ENCODE results near the gene OTUD1.

The OTUD1 gene

DNA sequence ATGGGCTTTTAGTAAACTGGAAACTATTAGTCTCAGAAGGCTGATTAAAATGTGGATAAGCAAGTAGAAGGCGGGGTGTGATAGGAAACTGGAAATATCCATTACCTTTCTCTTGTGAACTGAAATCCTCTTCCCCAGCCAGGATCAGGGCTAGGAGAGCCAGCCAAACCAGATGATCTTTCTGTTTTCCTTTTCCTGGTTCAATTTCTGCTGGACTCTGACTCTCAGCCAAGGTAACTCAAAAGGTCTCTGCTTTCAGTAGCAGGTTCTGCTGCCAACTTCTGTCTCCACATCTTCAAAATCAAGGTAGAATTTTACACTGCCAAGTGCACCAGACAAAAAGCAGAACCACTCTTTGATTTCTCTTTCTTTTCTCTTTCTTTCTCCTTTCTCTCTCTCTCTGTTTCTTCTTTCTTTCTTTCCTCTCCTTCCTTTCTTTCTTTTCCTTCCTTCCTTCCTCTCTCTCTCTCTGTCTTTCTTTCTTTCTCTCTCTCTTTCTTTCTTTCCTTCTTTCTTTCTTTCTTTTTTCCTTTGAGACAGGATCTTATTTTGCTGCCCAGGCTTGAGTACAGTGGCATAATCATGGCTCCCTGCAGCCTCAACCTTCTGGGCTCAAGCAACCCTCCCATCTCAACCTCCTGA lies 30.8 kb downstream of the OTUD1 start:
- no peak for DNase-seq

DNA sequence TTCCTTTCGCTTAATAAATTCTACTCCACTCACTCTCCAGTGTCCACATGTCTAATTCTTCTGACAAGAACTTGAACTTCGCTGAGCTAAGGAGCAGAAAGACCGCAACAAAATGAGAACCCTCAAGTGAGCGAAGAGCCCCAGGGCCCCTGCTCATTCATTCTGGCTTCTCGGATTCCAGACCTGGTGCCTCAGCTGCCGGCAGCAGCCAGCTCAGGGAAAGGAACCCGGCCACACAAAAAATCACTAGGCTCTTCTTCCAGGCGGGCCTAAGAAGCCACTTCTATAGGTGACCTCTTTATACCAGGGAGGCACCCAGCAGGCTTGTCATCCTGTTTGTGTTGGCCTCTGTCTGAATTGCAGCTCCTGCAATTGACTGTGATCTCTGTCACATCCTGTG lies 33.3 kb downstream of the OTUD1 start:
- no peak for DNase-seq

DNA sequence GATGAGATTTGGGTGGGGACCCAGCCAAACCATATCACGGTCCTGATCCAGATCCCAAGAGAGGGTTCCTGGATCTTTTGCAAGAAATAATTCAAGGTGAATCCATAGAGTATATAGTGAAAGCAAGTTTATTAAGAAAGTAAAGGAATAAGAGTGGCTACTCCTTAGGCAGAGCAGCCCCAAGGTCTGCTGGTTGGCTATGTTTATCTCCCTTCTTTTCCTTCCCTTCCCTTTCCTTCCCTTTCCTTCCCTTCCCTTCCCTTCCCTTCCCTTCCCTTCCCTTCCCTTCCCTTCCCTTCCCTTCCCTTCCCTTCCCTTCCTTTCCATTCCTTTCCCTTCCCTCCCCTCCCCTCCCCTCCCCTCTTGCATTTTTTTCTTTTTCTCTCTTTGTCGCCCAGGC lies 35.2 kb downstream of the OTUD1 start:
- DNase-seq = no peak

DNA sequence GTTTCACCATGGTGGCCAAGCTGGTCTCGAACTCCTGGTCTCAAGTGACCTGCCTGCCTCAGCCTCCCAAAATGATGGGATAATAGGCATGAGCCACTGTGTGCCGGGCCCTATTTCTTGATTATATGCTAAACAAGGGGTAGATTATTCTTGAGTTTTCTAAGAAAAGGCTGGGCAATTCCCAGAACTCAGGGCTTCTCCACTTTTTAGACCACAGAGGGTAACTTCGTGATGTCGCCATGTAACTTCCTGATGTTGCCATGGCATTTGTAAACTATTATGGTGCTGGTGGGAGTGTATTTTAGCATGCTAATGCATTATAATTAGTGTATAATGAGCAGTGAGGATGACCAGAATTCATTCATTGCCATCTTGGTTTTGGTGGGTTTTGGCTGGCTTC lies 35.8 kb downstream of the OTUD1 start:
- no peak for DNase-seq

DNA sequence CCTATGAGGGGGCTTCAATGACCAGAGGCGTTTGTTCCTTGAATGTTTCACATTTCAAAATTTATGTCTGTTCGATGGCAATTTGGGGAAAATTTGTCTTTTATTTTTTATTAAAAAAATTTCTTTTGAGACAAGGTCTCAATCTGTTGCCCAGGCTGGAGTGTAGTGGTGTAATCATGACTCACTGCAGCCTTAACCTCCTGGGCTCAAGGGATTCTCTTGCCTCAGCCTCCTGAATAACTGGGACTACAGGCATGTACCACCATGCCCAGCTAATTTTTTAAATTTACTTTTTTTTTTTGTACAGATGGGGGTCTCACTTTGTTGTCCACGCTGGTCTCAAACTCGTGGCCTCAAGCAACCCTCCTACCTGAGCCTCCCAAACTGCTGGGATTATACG lies 39.7 kb downstream of the OTUD1 start:
- DNase-seq = no peak

DNA sequence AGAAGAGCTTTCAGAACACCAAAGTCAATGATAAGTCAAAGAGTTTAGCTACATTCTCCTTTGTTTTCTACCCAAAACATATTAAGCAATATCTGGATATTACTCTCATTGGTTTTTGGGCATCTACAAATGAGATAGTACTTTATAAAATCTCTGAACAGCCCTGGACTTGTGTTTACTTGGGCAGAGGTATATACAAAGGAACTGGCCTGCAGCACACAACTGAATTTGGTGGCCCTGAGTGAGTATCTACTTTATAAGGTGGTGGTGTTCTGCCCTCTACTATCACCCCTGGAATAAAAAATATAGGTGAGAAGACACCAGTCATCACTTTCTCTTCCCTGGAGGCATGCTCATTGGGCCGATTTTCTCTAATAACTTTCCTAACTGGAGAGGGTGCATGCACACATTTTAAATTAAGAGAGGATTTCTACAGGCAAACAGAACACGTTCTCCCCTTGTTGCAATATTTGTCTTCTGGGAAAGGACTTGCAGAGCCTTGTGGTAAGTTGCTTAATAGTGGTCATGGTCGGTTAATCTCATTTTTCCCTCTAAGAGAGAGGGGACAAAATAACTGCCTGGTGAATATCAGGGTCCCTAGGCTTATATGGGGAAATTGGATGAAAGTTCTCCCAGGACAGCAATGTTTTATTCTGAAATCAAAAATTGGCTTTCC lies 41.1 kb downstream of the OTUD1 start:
- no peak for DNase-seq

DNA sequence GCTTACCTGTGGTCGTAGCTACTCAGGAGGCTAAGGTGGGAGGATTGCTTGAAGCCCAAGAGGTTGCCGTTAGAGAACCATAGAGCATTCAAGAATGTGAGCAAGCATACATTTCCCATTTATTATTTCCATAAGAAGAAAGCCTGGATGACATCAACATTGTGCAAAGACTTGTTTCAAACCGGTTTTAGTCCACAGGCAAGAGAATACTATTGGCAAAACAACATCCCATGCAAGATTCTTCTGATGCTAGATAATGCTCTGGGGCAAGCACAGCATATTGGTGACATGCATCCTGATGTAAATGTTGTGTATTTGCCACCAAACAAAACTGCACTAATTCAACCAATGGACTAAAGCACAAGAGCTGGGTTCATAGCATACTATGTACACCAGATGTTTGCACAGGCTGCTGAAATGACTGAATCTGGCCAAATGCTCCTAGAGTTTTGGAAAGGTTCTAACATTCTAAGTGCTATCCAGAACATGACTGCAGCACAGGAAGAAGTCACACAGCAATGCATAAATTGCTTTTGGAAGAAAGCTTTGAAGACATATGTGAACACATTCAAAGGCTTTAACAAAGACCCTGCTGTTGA lies 42.6 kb downstream of the OTUD1 start:
- DNase-seq = no peak

DNA sequence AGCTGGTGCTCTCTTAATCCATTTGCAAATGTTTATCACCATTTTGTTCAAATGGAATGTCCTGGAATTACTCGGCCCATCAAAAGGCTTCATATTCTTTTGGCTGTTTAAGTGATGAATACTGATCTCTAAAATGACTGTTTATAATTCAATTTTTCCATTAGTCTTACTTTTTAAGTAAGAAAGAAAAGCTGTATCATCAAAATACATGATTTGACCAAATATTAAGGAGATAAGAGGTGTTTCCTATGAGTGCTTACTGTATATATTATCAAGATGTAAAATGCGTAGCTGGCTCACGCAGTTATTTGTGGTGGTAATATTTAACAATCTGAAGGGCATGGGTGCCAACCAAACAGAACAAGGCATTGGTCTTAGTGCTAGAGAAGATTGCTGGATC lies 51.2 kb downstream of the OTUD1 start:
- DNase-seq = no peak
